Ishikawa (cell line): ENCODE measurements around the gene FAM98C.

Experiments used
- CREB1 ChIP-seq: IDR thresholded peaks from 2 replicates; pipeline ENCODE4 v1.6.1; 2012; ENCODE audit warnings: low read depth
- EGR1 ChIP-seq: IDR thresholded peaks from 2 replicates; pipeline ENCODE4 v1.6.1; 2012
- EP300 ChIP-seq: IDR thresholded peaks from 2 replicates; pipeline ENCODE4 v1.6.1; 2012; ENCODE audit warnings: borderline replicate concordance
- FOXM1 ChIP-seq: IDR thresholded peaks from 2 replicates; pipeline ENCODE4 v1.6.1; 2012; ENCODE audit warnings: low read depth, borderline replicate concordance
- NFIC ChIP-seq: IDR thresholded peaks from 2 replicates; pipeline ENCODE4 v1.6.1; 2012
- RAD21 ChIP-seq: IDR thresholded peaks from 2 replicates; pipeline ENCODE4 v1.6.1; 2012; ENCODE audit warnings: low read depth
- TAF1 ChIP-seq: IDR thresholded peaks from 2 replicates; pipeline ENCODE4 v1.6.1; 2012; ENCODE audit warnings: low read depth, mild to moderate bottlenecking
- TCF12 ChIP-seq: IDR thresholded peaks from 2 replicates; pipeline ENCODE4 v1.6.1; 2012; ENCODE audit warnings: low read depth
- TEAD4 ChIP-seq: IDR thresholded peaks from 2 replicates; pipeline ENCODE4 v1.6.1; 2012
- YY1 ChIP-seq: IDR thresholded peaks from 2 replicates; pipeline ENCODE4 v1.6.1; 2012; ENCODE audit warnings: low read depth
- TF ChIP-seq, protein P1 (sequence below): IDR thresholded peaks from 2 replicates; pipeline ENCODE4 v1.6.1; 2012
- TF ChIP-seq, protein P2 (sequence below): IDR thresholded peaks from 2 replicates; pipeline ENCODE4 v1.6.1; 2012; ENCODE audit warnings: low read depth, mild to moderate bottlenecking
- TF ChIP-seq, protein P3 (sequence below): IDR thresholded peaks from 2 replicates; pipeline ENCODE4 v1.6.1; 2012

DNA sequence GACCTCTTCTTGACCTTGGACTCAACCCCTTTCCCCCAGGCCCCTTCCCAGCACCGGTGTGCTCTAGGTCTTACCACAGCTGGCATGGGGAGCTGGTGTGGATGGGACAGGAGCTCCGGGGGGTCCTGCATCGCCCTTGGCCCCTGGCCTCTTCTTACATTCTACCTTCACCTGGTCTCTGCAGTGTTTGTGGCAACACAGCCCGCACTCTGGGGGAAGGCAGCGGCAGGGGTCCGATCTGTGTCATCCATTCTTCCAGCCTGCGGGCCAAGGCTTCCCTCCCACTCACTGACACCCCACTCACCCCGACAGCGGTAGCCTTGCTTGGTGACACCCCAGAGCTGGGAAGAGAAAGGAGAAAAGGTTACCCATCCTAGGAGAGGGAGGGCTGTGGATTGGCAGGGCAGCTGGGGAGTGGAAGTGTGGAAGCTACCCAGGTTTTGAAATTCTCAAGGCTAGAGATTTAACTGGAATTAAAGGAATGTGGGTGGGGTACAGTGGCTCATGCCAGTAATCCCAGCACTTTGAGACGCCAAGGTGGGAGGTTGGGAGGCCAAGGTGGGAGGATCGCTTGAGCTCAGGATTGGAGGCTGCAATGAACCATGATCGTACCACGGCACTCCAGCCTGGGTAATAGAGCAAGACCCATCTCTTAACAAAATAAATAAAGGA, 8.3 kb downstream of the FAM98C start:
- TF ChIP-seq, protein P1, sequence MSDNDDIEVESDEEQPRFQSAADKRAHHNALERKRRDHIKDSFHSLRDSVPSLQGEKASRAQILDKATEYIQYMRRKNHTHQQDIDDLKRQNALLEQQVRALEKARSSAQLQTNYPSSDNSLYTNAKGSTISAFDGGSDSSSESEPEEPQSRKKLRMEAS, result no peak
- TF ChIP-seq TEAD4, result no peak
- TF ChIP-seq, protein P2, sequence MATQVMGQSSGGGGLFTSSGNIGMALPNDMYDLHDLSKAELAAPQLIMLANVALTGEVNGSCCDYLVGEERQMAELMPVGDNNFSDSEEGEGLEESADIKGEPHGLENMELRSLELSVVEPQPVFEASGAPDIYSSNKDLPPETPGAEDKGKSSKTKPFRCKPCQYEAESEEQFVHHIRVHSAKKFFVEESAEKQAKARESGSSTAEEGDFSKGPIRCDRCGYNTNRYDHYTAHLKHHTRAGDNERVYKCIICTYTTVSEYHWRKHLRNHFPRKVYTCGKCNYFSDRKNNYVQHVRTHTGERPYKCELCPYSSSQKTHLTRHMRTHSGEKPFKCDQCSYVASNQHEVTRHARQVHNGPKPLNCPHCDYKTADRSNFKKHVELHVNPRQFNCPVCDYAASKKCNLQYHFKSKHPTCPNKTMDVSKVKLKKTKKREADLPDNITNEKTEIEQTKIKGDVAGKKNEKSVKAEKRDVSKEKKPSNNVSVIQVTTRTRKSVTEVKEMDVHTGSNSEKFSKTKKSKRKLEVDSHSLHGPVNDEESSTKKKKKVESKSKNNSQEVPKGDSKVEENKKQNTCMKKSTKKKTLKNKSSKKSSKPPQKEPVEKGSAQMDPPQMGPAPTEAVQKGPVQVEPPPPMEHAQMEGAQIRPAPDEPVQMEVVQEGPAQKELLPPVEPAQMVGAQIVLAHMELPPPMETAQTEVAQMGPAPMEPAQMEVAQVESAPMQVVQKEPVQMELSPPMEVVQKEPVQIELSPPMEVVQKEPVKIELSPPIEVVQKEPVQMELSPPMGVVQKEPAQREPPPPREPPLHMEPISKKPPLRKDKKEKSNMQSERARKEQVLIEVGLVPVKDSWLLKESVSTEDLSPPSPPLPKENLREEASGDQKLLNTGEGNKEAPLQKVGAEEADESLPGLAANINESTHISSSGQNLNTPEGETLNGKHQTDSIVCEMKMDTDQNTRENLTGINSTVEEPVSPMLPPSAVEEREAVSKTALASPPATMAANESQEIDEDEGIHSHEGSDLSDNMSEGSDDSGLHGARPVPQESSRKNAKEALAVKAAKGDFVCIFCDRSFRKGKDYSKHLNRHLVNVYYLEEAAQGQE, result no peak
- TF ChIP-seq, protein P3, sequence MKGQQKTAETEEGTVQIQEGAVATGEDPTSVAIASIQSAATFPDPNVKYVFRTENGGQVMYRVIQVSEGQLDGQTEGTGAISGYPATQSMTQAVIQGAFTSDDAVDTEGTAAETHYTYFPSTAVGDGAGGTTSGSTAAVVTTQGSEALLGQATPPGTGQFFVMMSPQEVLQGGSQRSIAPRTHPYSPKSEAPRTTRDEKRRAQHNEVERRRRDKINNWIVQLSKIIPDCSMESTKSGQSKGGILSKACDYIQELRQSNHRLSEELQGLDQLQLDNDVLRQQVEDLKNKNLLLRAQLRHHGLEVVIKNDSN, result no peak
- TF ChIP-seq EP300, result no peak
- TF ChIP-seq CREB1, result no peak
- no peak for TF ChIP-seq EGR1
- TF ChIP-seq TAF1, result no peak
- no peak for TF ChIP-seq RAD21
- TF ChIP-seq TCF12, result no peak
- TF ChIP-seq YY1, result no peak
- no peak for TF ChIP-seq FOXM1
- no peak for TF ChIP-seq NFIC
